HG03354 (cell line): ENCODE results near the gene RPS6KA2.

Experiments
- ATAC-seq: cut with Tn5 transposase; IDR thresholded peaks from one replicate; pipeline ENCODE4 v1.9.1; 2021; ENCODE audit warnings: mild to moderate bottlenecking; ENCODE audit not compliant: unreplicated experiment, poor library complexity, severe bottlenecking

Gene RPS6KA2

GRCh38 chr6:166618866-166619761 is 7.9 kb downstream of the RPS6KA2 start:
- no peak for ATAC-seq

GRCh38 chr6:166618251-166618650 is 8.8 kb downstream of the RPS6KA2 start:
- no peak for ATAC-seq

- no peak for ATAC-seq
These were observed 9.7 kb downstream of the RPS6KA2 start for GRCh38 chr6:166617359-166617758.

GRCh38 chr6:166616261-166617238 is 10.5 kb downstream of the RPS6KA2 start:
- no peak for ATAC-seq

GRCh38 chr6:166615059-166615770 is 11.8 kb downstream of the RPS6KA2 start:
- ATAC-seq: no peak

GRCh38 chr6:166614589-166614988 is 12.5 kb downstream of the RPS6KA2 start:
- no peak for ATAC-seq

- no peak for ATAC-seq
These were observed 12.9 kb downstream of the RPS6KA2 start for GRCh38 chr6:166614171-166614583.

GRCh38 chr6:166613027-166613426 is 14.0 kb downstream of the RPS6KA2 start:
- ATAC-seq: no peak

- ATAC-seq: no peak
These were observed 14.6 kb downstream of the RPS6KA2 start for GRCh38 chr6:166612471-166612881.

GRCh38 chr6:166611631-166612030 is 15.4 kb downstream of the RPS6KA2 start:
- no peak for ATAC-seq

GRCh38 chr6:166610069-166610468 is 17.0 kb downstream of the RPS6KA2 start:
- no peak for ATAC-seq

- no peak for ATAC-seq
These were observed 18.3 kb downstream of the RPS6KA2 start for GRCh38 chr6:166608774-166609173.

GRCh38 chr6:166605752-166606151 is 21.3 kb downstream of the RPS6KA2 start:
- ATAC-seq: no peak

GRCh38 chr6:166604911-166605310 is 22.1 kb downstream of the RPS6KA2 start:
- no peak for ATAC-seq

GRCh38 chr6:166604328-166604727 is 22.7 kb downstream of the RPS6KA2 start:
- ATAC-seq: no peak

- ATAC-seq: no peak
These were observed 23.9 kb downstream of the RPS6KA2 start for GRCh38 chr6:166603043-166603690.

GRCh38 chr6:166601956-166602355 is 25.1 kb downstream of the RPS6KA2 start:
- no peak for ATAC-seq

GRCh38 chr6:166600931-166601330 is 26.1 kb downstream of the RPS6KA2 start:
- no peak for ATAC-seq

- no peak for ATAC-seq
These were observed 27.8 kb downstream of the RPS6KA2 start for GRCh38 chr6:166599205-166599604.
